ENCODE data around the gene MUC6.

DNA sequence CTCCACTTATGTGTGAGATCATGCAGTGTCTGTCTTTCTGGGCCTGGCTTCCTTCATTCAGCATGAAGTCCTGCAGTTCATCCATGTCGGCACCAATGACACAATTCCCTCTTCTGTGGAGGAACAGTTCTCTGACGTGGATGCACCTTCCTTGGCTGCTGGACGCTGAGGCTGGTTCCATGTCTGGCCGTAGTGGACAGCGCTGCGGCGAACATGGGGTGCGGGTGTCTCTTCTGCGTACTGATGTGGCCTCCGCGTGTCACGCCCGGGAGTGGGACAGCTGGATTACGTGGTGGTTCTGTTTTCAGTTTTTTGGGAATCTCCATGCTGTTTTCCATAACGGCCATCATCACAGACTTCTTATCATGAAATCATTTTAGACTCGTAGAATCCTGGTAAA lies 21.3 kb upstream of the MUC6 start:
- TF ChIP-seq EZH2 (IDR thresholded peaks at IDR 0.05; ENCODE audit: insufficient read depth, poor library complexity, severe bottlenecking), result no peak
- TF ChIP-seq EZH2phosphoT487 (IDR thresholded peaks at IDR 0.05; ENCODE audit: insufficient read depth, low read depth), result no peak

All from GM23248 (cell line).